ENCODE data around the gene AMPH. TPM values are rescaled to one million over a fixed set of nuclear protein-coding genes. Genes with fewer than 3 reads are reported as not detected.

Gene AMPH
- 10 to 100 TPM in 1 of 2 donors, 1 to 10 TPM in 1; 7.3 to 10.0 TPM for total RNA-seq
- long read RNA-seq, donor 1, partial matches to known transcripts: 1 of 3 reads
- long read RNA-seq, donor 1, other reads (novel, unspliced or antisense): 0 of 3 reads
- long read RNA-seq, donor 2, transcript AMPH-201 (20 exons, 3,145 nt): major isoform, 5 of 12 reads
- long read RNA-seq, donor 2, partial matches to known transcripts: 5 of 12 reads
- long read RNA-seq, donor 2, other reads (novel, unspliced or antisense): 1 of 12 reads

- intact Hi-C loops (cut with DNase I): loop anchor here in 1 of 2 donors (10.0 kb wide), 1 partner anchor 216 kb away; no protein-coding TSS in a partner anchor
- DNase-seq (ENCODE audit: low spot score): peak; percentile 82
Observed at GRCh38 chr7:38630720-38631673, at the start of gene AMPH. AMPH (minus strand) TSS chr7:38631373; CDS start chr7:38631351, 22 bp downstream.

- no peak for DNase-seq (ENCODE audit: low spot score)
Observed at GRCh38 chr7:38679419-38679818, 48.2 kb upstream of the AMPH start.

GRCh38 chr7:38678698-38679054 lies 47.5 kb upstream of the AMPH start:
- intact Hi-C loops (cut with DNase I): no loop called here
- no peak for DNase-seq (ENCODE audit: low spot score)

More at GRCh38 chr7:38679419-38679818, 48.2 kb upstream of the AMPH start:
- intact Hi-C loops (cut with DNase I): no loop called here

- DNase-seq (ENCODE audit: low spot score): no peak
- intact Hi-C loops (cut with DNase I): no loop called here
Observed at GRCh38 chr7:38677981-38678697, 47.0 kb upstream of the AMPH start.

GRCh38 chr7:38675494-38676106 lies 44.4 kb upstream of the AMPH start:
- intact Hi-C loops (cut with DNase I): no loop called here
- no peak for DNase-seq (ENCODE audit: low spot score)

- intact Hi-C loops (cut with DNase I): no loop called here
- no peak for DNase-seq (ENCODE audit: low spot score)
Observed at GRCh38 chr7:38674513-38674912, 43.3 kb upstream of the AMPH start.

- no peak for DNase-seq (ENCODE audit: low spot score)
- intact Hi-C loops (cut with DNase I): no loop called here
Observed at GRCh38 chr7:38673795-38674194, 42.6 kb upstream of the AMPH start.

- no peak for DNase-seq (ENCODE audit: low spot score)
- intact Hi-C loops (cut with DNase I): no loop called here
Observed at GRCh38 chr7:38671911-38672905, 41.0 kb upstream of the AMPH start.

- no peak for DNase-seq (ENCODE audit: low spot score)
- intact Hi-C loops (cut with DNase I): no loop called here
Observed at GRCh38 chr7:38669965-38670520, 38.9 kb upstream of the AMPH start.

- intact Hi-C loops (cut with DNase I): no loop called here
Observed at GRCh38 chr7:38664972-38665371, 33.8 kb upstream of the AMPH start.

GRCh38 chr7:38660427-38661099 lies 29.4 kb upstream of the AMPH start:
- no peak for DNase-seq (ENCODE audit: low spot score)
- intact Hi-C loops (cut with DNase I): no loop called here

More at GRCh38 chr7:38664972-38665371, 33.8 kb upstream of the AMPH start:
- no peak for DNase-seq (ENCODE audit: low spot score)

- DNase-seq (ENCODE audit: low spot score): no peak
- intact Hi-C loops (cut with DNase I): loop anchor here in 1 of 2 donors (5.0 kb wide), 2 partner anchors 258 to 422 kb away; no protein-coding TSS in a partner anchor
Observed at GRCh38 chr7:38659931-38660330, 28.8 kb upstream of the AMPH start.

GRCh38 chr7:38658921-38659320 lies 27.7 kb upstream of the AMPH start:
- no peak for DNase-seq (ENCODE audit: low spot score)
- intact Hi-C loops (cut with DNase I): loop anchor here in 1 of 2 donors (5.0 kb wide), 2 partner anchors 257 to 423 kb away; no protein-coding TSS in a partner anchor

- intact Hi-C loops (cut with DNase I): loop anchor here in 1 of 2 donors (5.0 kb wide), 2 partner anchors 255 to 425 kb away; no protein-coding TSS in a partner anchor
- no peak for DNase-seq (ENCODE audit: low spot score)
Observed at GRCh38 chr7:38656968-38657367, 25.8 kb upstream of the AMPH start.

GRCh38 chr7:38655833-38656774 lies 24.9 kb upstream of the AMPH start:
- intact Hi-C loops (cut with DNase I): loop anchor here in 1 of 2 donors (5.0 kb wide), 2 partner anchors 254 to 426 kb away; no protein-coding TSS in a partner anchor
- no peak for DNase-seq (ENCODE audit: low spot score)

GRCh38 chr7:38637957-38638356 lies 6.8 kb upstream of the AMPH start:
- no peak for DNase-seq (ENCODE audit: low spot score)
- intact Hi-C loops (cut with DNase I): loop anchor here in 1 of 2 donors (10.0 kb wide), 1 partner anchor 223 kb away; no protein-coding TSS in a partner anchor
